G401 (cell line): ENCODE measurements around the gene SMG5. TPM values are rescaled to one million over a fixed set of nuclear protein-coding genes. Genes with fewer than 3 reads are reported as not detected.

ENCODE experiments used
- DNase-seq: peaks from one replicate; pipeline ENCODE4 v3.0.0-alpha.2; 2015; ENCODE audit warnings: low spot score
- in situ Hi-C: cut with HindIII; loops from 2 replicates; pipeline ENCODE4 v1.10.0; 2016; ENCODE audit warnings: low sequenced_read_pairs, mixed read lengths
- total RNA-seq: library from RNA; depleted of rRNA; stranded (reverse); fragments of >200 nt; shearing (Covaris generic); gene quantifications from 2 replicates; pipeline ENCODE4 v1.2.3, GENCODE V29; 2014

The SMG5 gene
- total RNA-seq, 1 experiment from 2014 or later: 73.5 TPM

DNA sequence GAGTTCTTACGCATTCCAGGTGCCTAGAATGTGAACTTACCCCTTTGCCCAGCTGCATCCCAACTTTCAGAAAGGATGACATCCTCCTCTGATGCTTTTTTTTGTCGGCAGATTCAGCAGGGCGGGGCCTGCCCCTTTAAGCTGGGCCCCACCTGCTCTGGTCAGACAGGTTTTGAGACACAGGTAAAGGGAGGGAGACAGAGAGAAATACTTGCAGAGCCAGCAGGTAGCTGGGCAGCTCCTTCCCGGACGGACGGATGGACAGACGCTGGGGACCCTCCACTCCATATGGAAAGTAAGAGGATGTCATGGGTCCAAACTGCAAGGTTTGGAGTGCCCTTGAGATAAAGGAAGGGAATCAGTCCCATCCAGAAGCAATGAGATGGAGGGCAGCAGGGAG lies 1.5 kb upstream of the SMG5 start, which contains the start of gene TMEM79:
TSS of gene TMEM79 (plus strand) at position 214 of the 400 bp plus-strand sequence. CDS start 902 bp downstream, outside the sequence.
- no peak for DNase-seq
- in situ Hi-C loops: no loop called here

GRCh38 chr1:156283521-156283920 lies 896 bp upstream of the SMG5 start:
- DNase-seq: no peak
- in situ Hi-C loops: no loop called here

DNA sequence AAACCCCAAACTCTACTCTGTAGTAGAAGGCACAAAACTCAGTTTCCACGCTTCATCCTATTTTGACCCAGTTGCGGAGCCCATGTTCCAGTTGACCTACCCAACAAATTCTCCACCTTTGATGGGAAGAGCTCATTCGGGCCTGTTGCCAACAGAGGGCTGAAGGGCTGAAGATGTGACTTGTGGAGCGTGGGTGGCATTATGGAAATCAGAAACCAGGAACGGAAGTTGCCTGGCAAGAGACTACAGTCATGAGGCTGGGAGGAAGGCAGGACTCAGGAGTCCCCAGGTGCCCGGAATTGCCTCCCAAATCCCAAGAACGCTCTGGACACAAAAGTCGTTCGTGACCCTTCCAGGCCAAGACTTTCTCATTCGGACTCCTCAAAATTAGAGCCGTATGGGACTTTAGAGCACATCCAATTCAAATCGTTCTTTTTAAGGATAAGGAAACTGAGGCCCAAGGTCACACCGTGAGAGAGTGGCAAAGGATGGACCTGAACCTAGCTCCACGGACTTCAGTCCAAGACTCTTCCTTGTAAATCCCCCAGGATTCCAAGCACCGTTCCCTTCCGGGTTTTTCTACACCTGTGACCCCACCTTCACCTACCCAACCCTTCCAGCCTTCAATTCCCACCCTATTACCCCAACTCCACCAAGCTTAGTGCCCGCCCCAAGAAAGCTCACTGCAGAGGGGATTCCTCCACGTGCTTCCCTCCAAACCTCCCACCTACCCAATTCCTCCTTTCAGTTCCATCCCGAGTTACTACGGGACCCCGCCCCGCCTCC lies 739 bp downstream of the SMG5 start:
- in situ Hi-C loops: no loop called here
- peak; percentile 52 for DNase-seq

- in situ Hi-C loops: no loop called here
- no peak for DNase-seq
Observed at GRCh38 chr1:156281281-156281680, 1.3 kb downstream of the SMG5 start.

DNA sequence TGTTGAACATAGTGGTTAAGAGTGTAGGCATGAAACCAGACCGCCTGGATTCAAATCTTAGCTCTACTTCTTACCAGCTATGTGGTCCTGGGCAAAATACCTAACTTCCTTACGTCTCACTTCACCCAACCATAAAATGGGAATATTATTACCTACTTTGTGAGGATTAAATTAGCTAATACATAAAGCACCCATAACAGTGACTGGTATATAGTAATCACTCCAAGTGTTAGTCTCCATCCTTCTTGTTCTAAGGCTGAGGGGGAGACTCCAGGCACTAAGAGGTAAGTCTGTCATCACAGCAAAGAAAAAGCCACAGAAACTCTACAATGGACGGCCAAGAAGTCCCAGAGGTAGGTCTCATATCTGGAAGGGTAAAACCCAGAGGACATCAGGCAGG lies 2.8 kb downstream of the SMG5 start:
- no peak for DNase-seq
- in situ Hi-C loops: no loop called here

GRCh38 chr1:156276966-156277381 lies 5.7 kb downstream of the SMG5 start:
- in situ Hi-C loops: no loop called here
- no peak for DNase-seq

DNA sequence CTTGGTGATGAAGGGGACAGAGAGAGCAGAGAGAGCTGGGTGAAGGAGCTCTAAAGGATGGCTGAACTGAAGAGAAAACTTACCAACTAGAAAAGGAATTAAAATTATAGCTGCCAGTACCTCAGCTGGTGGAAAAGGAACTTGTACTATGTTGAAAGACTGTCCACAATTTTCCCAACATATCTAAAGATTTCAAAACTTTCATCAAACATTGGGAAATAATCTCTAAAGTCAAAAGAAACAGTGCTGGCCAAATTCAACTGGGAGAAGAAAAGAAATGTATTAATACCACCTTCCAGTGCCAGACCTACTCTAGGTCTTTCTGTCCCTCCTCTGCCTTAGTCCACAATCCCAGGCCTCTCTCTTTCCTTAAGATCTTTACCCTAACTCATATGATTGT lies 6.1 kb downstream of the SMG5 start:
- DNase-seq: no peak
- in situ Hi-C loops: no loop called here

DNA sequence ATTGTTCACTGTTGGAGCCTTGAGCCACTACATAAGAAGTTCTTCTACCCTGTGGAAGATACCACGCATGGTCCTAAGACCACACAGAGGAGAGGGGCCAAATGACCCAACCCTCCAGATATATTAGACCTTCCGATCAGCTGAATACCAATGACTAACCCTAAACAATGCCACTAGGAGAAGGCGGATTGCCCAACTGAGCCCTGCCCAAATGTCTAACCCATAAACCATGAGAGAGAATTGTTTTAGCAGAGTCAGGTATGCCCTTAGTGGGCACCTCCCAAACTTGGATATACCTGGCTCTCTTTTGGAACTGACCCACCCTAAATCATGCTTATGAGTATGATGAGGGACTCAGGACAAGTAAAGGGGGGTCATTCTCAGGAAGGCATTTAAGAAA lies 12.3 kb downstream of the SMG5 start:
- no peak for DNase-seq
- in situ Hi-C loops: no loop called here

GRCh38 chr1:156268336-156268735 lies 14.3 kb downstream of the SMG5 start:
- no peak for DNase-seq
- in situ Hi-C loops: no loop called here

- in situ Hi-C loops: no loop called here
Observed at GRCh38 chr1:156266051-156266450, 16.6 kb downstream of the SMG5 start.

DNA sequence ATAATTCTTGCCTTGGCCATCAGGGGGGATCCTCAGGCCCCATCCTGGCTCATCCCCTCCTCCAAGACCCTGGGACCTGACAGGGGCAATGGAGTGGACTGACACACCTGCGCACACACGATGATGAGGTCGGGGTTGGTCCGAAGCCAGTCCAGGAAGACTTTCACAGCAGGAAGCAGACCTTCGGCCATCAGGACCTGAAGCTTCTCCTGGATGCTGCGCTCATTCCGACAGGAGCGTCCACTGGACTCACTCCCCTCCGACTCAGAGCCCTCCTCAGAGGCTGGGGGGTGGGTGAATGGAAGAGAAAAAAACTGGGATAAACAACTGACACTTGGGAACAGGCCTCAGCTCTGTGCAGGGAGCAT lies 19.4 kb downstream of the SMG5 start:
- no peak for DNase-seq
- in situ Hi-C loops: no loop called here

More at GRCh38 chr1:156266051-156266450, 16.6 kb downstream of the SMG5 start:
- DNase-seq: no peak

GRCh38 chr1:156262461-156263287 lies 20.0 kb downstream of the SMG5 start:
- in situ Hi-C loops: no loop called here

GRCh38 chr1:156260896-156261295 lies 21.7 kb downstream of the SMG5 start:
- in situ Hi-C loops: no loop called here
- DNase-seq: no peak

More at GRCh38 chr1:156262461-156263287, 20.0 kb downstream of the SMG5 start:
- no peak for DNase-seq

DNA sequence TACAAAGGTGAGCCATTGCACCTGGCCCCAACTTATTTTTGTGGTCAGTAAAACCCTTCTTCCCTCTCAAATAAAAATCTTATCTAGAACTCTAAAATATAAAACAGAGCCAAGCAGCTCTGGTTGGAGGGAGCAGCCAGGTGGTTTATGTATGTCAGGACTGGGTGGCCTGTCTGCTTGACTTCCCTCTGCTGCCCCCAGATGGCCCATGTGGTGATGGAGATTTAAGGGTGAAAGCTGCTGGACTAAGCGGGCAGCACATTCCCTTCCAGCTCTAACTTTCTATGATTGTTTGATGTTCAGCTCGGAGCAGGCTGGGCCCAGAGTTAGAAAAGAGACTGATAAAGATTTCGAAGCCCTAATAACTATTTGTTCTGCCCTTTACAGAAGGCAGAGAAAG lies 22.8 kb downstream of the SMG5 start:
- in situ Hi-C loops: no loop called here
- no peak for DNase-seq

DNA sequence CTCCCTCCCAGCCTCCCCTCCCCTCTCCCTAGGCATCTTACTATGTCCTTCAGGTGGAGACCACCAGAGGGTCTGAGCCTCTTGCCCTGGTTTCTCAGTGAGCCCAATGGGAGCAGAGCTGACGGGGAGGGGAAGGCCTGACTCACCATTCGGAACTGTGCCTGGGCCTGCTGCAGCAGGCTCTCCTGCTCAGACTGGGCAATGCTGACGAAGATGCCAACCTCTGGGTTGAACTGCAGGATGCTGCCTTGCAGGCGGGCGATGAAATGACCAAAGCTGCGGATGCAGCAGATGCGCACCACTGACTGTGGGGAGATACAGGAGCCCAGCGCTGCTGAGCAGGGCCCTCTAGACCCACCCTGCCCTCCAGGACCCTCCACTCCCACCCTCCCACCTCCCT lies 23.8 kb downstream of the SMG5 start:
- DNase-seq: no peak
- in situ Hi-C loops: no loop called here

DNA sequence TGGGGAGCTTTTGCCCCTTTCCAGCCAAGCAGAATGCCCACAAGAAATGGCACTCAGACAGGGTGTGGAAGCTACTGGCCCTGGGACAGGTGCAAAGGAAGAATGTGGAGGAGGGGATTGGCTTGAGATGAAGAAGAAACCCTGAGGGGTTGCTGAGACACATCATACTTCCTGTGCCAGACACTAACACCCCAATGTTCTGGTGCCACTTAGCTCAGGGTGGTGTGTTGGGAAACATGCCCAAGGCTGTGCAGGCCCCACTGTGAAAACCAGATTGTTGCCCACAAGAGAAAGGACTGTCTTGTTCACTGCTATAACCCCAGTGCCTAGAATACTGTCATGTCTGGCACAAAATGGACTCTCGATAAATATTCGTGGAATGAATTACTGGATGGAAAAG lies 24.9 kb downstream of the SMG5 start:
- no peak for DNase-seq
- in situ Hi-C loops: no loop called here

DNA sequence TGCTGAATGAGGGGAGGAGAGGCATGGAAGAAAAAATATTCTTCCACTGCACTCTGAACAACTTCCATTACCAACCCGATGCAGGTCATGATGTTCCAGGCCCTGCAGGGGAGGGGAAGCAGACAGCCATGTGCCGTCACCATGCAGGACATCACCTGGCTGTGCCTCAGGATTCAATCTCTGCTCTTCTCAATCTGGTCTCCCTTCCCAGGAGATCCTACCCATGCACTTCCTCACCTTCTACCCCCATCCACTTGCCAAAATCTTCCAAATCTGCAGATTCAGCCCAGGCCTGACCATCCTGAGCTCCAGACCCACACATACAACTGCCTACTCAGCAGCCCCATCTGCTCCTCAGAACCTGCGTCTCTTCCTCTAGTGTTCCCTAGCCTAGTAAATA lies 29.0 kb downstream of the SMG5 start:
- in situ Hi-C loops: no loop called here
- DNase-seq: peak; percentile 66

DNA sequence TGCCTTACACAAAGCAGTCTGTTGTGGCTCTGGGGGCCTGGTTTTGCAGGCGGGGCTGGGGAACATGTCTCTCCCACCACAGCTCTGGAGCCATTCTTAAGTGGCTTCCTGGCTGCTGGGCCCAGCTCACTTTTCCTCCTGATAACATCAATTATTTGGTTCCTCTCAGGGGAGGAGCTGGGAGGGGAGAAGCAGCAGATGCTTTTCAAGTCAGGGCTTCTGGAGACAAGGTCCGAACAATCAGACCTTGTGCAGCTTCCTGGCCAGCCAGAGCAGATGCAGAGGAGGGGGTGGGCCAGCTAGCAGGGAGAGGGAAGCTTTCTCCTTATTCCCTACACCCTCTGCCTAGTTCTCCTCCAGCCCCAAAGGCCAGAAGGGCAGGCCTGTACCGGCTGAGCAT lies 31.1 kb downstream of the SMG5 start:
- in situ Hi-C loops: no loop called here
- DNase-seq: no peak

DNA sequence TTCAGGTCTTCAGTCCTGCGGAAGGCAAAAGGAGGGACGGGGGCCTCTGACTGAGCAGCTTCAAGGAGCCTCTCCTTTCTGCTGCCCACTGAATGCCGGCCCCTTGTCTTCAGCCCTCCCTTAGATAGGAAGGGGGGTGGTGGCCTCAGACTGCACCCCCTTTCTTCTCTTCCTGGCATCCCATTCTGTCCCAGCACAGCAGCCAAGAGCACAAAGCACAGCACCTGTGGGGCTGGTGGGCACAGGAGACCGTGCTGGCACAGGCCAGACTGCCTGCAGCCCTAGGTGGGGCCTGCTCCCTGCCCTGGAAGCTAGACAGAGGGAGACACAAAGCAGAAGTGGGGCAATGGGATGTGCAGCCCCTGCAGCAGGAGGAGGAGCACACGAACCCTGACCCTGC lies 33.0 kb downstream of the SMG5 start:
- in situ Hi-C loops: no loop called here

DNA sequence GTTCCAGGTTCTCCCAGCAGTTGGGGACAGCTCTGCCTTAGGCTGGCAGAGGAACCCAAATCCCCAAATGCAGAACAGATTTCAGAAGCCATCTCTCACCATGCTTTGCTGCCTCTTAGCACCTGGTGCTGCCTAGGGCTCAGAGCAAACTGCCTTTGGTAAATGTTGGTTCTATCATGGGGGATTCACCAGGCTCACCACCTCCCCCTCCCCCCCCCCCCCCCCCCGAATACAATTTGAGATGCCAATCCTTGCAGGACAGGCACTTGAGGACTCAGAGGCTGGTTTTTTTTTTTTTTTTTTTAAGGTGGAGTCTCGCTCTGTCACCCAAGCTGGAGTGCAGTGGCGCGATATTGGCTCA lies 34.3 kb downstream of the SMG5 start:
- in situ Hi-C loops: no loop called here
- DNase-seq: no peak

More for the DNA sequence above, 33.0 kb downstream of the SMG5 start:
- no peak for DNase-seq
